Activated naive CD8-positive, alpha-beta T cell (primary cell): ENCODE results near the gene CACNA1H.
"Not testable (repeated sequence)": the region's sequence is repeated elsewhere in the genome, so short reads cannot be mapped to it uniquely, and the experiment has no call there.

ENCODE experiments used
- H3K27ac Mint-ChIP-seq: one replicate; pipeline ENCODE4 v1.8.0; 2021; ENCODE audit warnings: mixed read lengths
- H3K27me3 Mint-ChIP-seq: one replicate; pipeline ENCODE4 v1.8.0; 2021; ENCODE audit warnings: mixed read lengths
- H3K36me3 Mint-ChIP-seq: one replicate; pipeline ENCODE4 v1.8.0; 2021; ENCODE audit warnings: mixed read lengths
- H3K4me1 Mint-ChIP-seq: one replicate; pipeline ENCODE4 v1.8.0; 2021; ENCODE audit warnings: low read depth, mixed read lengths
- H3K4me3 Mint-ChIP-seq: one replicate; pipeline ENCODE4 v1.8.0; 2021; ENCODE audit warnings: mild to moderate bottlenecking, mixed read lengths
- H3K9me3 Mint-ChIP-seq: one replicate; pipeline ENCODE4 v1.8.0; 2021; ENCODE audit warnings: low read depth, mixed read lengths

Gene CACNA1H

DNA sequence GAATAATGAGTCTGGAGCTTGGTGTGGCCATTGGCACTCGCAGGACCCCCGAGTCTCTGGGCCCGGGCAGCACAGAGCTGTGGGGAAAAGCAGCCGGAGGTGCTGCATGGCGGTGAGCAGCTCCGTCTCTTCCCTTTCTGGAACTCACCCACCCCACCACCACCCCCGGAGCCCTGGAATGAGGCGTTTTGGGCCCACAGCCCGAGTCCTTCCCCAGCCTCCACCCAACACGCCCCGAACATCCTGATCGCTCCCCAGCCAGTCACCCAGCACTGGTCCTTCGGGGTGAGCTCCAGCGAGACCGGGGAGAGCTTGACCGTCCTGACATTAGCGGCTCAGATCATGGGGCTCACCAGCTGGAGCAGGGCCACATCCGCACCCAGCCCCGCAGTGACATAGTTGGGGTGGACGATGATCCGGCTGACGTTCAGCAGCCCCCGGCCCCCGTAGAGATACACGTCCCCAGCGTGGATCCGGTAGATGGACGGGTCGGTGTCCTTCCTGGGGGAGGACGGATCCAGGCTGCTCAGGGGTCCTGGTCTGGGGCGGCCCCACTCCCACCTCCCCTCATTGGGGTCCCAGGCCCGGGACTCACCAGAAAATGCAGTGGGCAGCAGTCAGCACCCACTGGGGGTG is 109.4 kb downstream of the CACNA1H start:
- H3K27ac Mint-ChIP-seq: no peak overlapping the region
- H3K4me1 Mint-ChIP-seq: peaks cover 5% of the 10 kb centered on the region
- no peaks in the 10 kb centered on the region for H3K36me3 Mint-ChIP-seq
- peaks cover 2% of the 10 kb centered on the region for H3K27me3 Mint-ChIP-seq
- H3K9me3 Mint-ChIP-seq: no peaks in the 10 kb centered on the region
- H3K4me3 Mint-ChIP-seq: no peak overlapping the region

- Mint-ChIP-seq H3K36me3 (no peaks in the 10 kb centered on the region), H3K4me3 (no peak overlapping the region), H3K9me3 (no peaks in the 10 kb centered on the region), H3K4me1 (peaks cover 5% of the 10 kb centered on the region), H3K27me3 (peaks cover 2% of the 10 kb centered on the region), H3K27ac (no peak overlapping the region)
These were observed 109.9 kb downstream of the CACNA1H start for GRCh38 chr16:1262846-1263221.

- Mint-ChIP-seq H3K9me3 (no peaks in the 10 kb centered on the region), H3K4me3 (no peak overlapping the region), H3K27ac (no peak overlapping the region), H3K36me3 (no peaks in the 10 kb centered on the region), H3K27me3 (peaks cover 2% of the 10 kb centered on the region), H3K4me1 (peaks cover 5% of the 10 kb centered on the region)
These were observed 110.9 kb downstream of the CACNA1H start for GRCh38 chr16:1263591-1264344.

GRCh38 chr16:1264345-1265089 is 111.6 kb downstream of the CACNA1H start:
- H3K27me3 Mint-ChIP-seq: peaks cover 2% of the 10 kb centered on the region
- H3K4me3 Mint-ChIP-seq: no peak overlapping the region
- no peaks in the 10 kb centered on the region for H3K36me3 Mint-ChIP-seq
- H3K9me3 Mint-ChIP-seq: no peaks in the 10 kb centered on the region
- H3K27ac Mint-ChIP-seq: no peak overlapping the region
- H3K4me1 Mint-ChIP-seq: no peaks in the 10 kb centered on the region

GRCh38 chr16:1265090-1265630 is 112.3 kb downstream of the CACNA1H start:
- Mint-ChIP-seq H3K27ac (no peak overlapping the region), H3K36me3 (no peaks in the 10 kb centered on the region)

GRCh38 chr16:1265826-1266225 is 112.9 kb downstream of the CACNA1H start:
- Mint-ChIP-seq H3K4me1 (no peaks in the 10 kb centered on the region), H3K27me3 (peaks cover 2% of the 10 kb centered on the region), H3K27ac (no peak overlapping the region), H3K9me3 (no peaks in the 10 kb centered on the region), H3K36me3 (no peaks in the 10 kb centered on the region), H3K4me3 (no peak overlapping the region)

More at GRCh38 chr16:1265090-1265630, 112.3 kb downstream of the CACNA1H start:
- Mint-ChIP-seq H3K9me3 (no peaks in the 10 kb centered on the region), H3K4me3 (no peak overlapping the region), H3K27me3 (peaks cover 2% of the 10 kb centered on the region), H3K4me1 (no peaks in the 10 kb centered on the region)

- H3K4me1 Mint-ChIP-seq, H3K27me3 Mint-ChIP-seq, H3K9me3 Mint-ChIP-seq, H3K4me3 Mint-ChIP-seq, H3K36me3 Mint-ChIP-seq, H3K27ac Mint-ChIP-seq: not testable (repeated sequence)
These were observed 116.5 kb downstream of the CACNA1H start for GRCh38 chr16:1269418-1269817.

- H3K4me1 Mint-ChIP-seq: peaks cover 6% of the 10 kb centered on the region
- no peaks in the 10 kb centered on the region for H3K36me3 Mint-ChIP-seq
- H3K27ac Mint-ChIP-seq: no peak overlapping the region
- peaks cover 3% of the 10 kb centered on the region for H3K27me3 Mint-ChIP-seq
- no peak overlapping the region for H3K4me3 Mint-ChIP-seq
- H3K9me3 Mint-ChIP-seq: no peaks in the 10 kb centered on the region
These were observed 118.4 kb downstream of the CACNA1H start for GRCh38 chr16:1271380-1271723.
